ENCODE data around the gene RNF2. TPM values are rescaled to one million over a fixed set of nuclear protein-coding genes. Genes with fewer than 3 reads are reported as not detected.

Gene RNF2
- total RNA-seq, 1 experiment from 2014 or later = 26.2 TPM

DNA sequence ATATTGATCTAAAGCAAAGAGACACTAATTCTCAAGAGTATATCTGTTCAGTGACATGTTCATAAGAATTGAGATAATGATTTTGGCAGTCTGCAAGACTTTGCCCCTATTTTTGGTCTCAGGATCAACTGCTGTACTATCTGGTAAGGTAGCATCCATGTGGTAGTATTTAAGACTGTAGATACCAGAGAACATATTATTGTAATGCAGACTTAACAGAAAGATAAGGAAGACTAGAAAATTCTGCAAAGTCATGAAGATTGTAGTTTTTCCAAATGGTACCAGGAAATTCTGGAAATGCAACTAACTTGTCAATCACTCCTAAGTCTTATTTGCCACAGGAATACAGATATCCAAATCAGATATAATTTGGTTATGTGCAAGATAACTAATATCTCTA is 35.1 kb downstream of the RNF2 start:
- Histone ChIP-seq H3F3A (ENCODE audit: insufficient read depth, low read depth) (no peaks in the 10 kb centered on the region), H3K4me3 (no peak overlapping the region), H3K9me2 (ENCODE audit: insufficient read depth) (no peaks in the 10 kb centered on the region), H3K4me2 (no peak overlapping the region), H3K27me3 (ENCODE audit: insufficient read depth, low read depth) (no peaks in the 10 kb centered on the region), H3K79me2 (ENCODE audit: low read depth) (peaks cover 52% of the 10 kb centered on the region), H4K20me1 (ENCODE audit: insufficient read depth) (no peaks in the 10 kb centered on the region), H3K9me3 (ENCODE audit: insufficient read depth, low read depth) (no peaks in the 10 kb centered on the region), H2AFZ (no peak overlapping the region), H3K36me3 (ENCODE audit: low read depth) (no peaks in the 10 kb centered on the region), H3K4me1 (replicated peaks; ENCODE audit: insufficient read depth) (no peaks in the 10 kb centered on the region), H3K27ac (no peak overlapping the region)
- intact Hi-C loops (cut with micrococcal nuclease; ENCODE audit: unreplicated experiment) = no loop called here
- POLR2A ChIA-PET (ENCODE audit: unreplicated experiment) = no interaction called here
- no TSS peak for BruUV-seq (replicated peaks)
- no peak for DNase-seq
- TF ChIP-seq EZH2 (IDR thresholded peaks at IDR 0.05; ENCODE audit: low read depth) (no peak), CTCF (conservative IDR thresholded peaks at IDR 0.05) (no peak)
- CTCF ChIA-PET = no interaction called here

- H2AFZ ChIP-seq = no peak overlapping the region
- no peak overlapping the region for H3K4me3 ChIP-seq
- no peaks in the 10 kb centered on the region for H3K4me1 ChIP-seq (replicated peaks; ENCODE audit: insufficient read depth)
- 0 out of 2 replicates have a peak, but pooled peaks cover 3% of the 10 kb centered on the region for H3K36me3 ChIP-seq (ENCODE audit: low read depth)
- no peaks in the 10 kb centered on the region for H3K27me3 ChIP-seq (ENCODE audit: insufficient read depth, low read depth)
- no peaks in the 10 kb centered on the region for H3F3A ChIP-seq (ENCODE audit: insufficient read depth, low read depth)
- H4K20me1 ChIP-seq (ENCODE audit: insufficient read depth) = no peaks in the 10 kb centered on the region
- ChIA-PET CTCF (no interaction called here), POLR2A (ENCODE audit: unreplicated experiment) (no interaction called here)
- no peak overlapping the region for H3K4me2 ChIP-seq
- no peak for DNase-seq
- H3K27ac ChIP-seq = no peak overlapping the region
- BruUV-seq (replicated peaks) = no TSS peak
- no peak for TF ChIP-seq CTCF (conservative IDR thresholded peaks at IDR 0.05)
- TF ChIP-seq EZH2 (IDR thresholded peaks at IDR 0.05; ENCODE audit: low read depth) = no peak
- no peaks in the 10 kb centered on the region for H3K9me2 ChIP-seq (ENCODE audit: insufficient read depth)
- H3K79me2 ChIP-seq (ENCODE audit: low read depth) = peaks cover 45% of the 10 kb centered on the region
- H3K9me3 ChIP-seq (ENCODE audit: insufficient read depth, low read depth) = no peaks in the 10 kb centered on the region
- intact Hi-C loops (cut with micrococcal nuclease; ENCODE audit: unreplicated experiment) = no loop called here
These were observed 38.5 kb downstream of the RNF2 start for GRCh38 chr1:185083818-185084217.

GRCh38 chr1:185087101-185087500 is 41.7 kb downstream of the RNF2 start:
- CTCF ChIA-PET = no interaction called here
- POLR2A ChIA-PET (ENCODE audit: unreplicated experiment) = no interaction called here
- no peaks in the 10 kb centered on the region for H4K20me1 ChIP-seq (ENCODE audit: insufficient read depth)
- no TSS peak for BruUV-seq (replicated peaks)
- no peak overlapping the region for H3K4me2 ChIP-seq
- no peak overlapping the region for H2AFZ ChIP-seq
- H3K79me2 ChIP-seq (ENCODE audit: low read depth) = peaks cover 31% of the 10 kb centered on the region; the same call in 1 of the 2 replicates
- H3K36me3 ChIP-seq (ENCODE audit: low read depth) = 0 out of 2 replicates have a peak, but pooled peaks cover 6% of the 10 kb centered on the region
- no peak for DNase-seq
- H3K9me3 ChIP-seq (ENCODE audit: insufficient read depth, low read depth) = no peaks in the 10 kb centered on the region
- no peaks in the 10 kb centered on the region for H3K27me3 ChIP-seq (ENCODE audit: insufficient read depth, low read depth)
- no peak overlapping the region for H3K4me3 ChIP-seq
- TF ChIP-seq EZH2 (IDR thresholded peaks at IDR 0.05; ENCODE audit: low read depth) (no peak), CTCF (conservative IDR thresholded peaks at IDR 0.05) (no peak)
- H3F3A ChIP-seq (ENCODE audit: insufficient read depth, low read depth) = no peaks in the 10 kb centered on the region
- H3K27ac ChIP-seq = no peak overlapping the region
- intact Hi-C loops (cut with micrococcal nuclease; ENCODE audit: unreplicated experiment) = no loop called here
- H3K9me2 ChIP-seq (ENCODE audit: insufficient read depth) = no peaks in the 10 kb centered on the region
- no peaks in the 10 kb centered on the region for H3K4me1 ChIP-seq (replicated peaks; ENCODE audit: insufficient read depth)
